GM23338 (cell line): ENCODE results near the gene GCM1. TPM values are rescaled to one million over a fixed set of nuclear protein-coding genes. Genes with fewer than 3 reads are reported as not detected.

ENCODE experiments used
- ATAC-seq: fragments of 200-7000 bp; cut with Tn5 transposase; 3 replicates; pipeline ENCODE4 v1.9.1; 2020
- DNase-seq: peaks from one replicate; pipeline ENCODE4 v3.0.0-alpha.2; 2015; ENCODE audit warnings: low spot score
- H2AFZ ChIP-seq: fragments of 200-600 bp; sonication (generic); 2 replicates; pipeline ENCODE4 v1.8.0; 2016; ENCODE audit warnings: antibody characterized with exemption, mild to moderate bottlenecking, moderate library complexity
- H3F3A ChIP-seq: fragments of 200-600 bp; sonication (generic); replicated peaks from 2 replicates; pipeline ENCODE4 v1.8.0; 2017; ENCODE audit warnings: antibody characterized with exemption, mixed run types, low read depth
- H3K27ac ChIP-seq: fragments of 200-600 bp; sonication (generic); 2 replicates; pipeline ENCODE4 v1.6.1; 2016; ENCODE audit warnings: low read depth
- H3K27me3 ChIP-seq: fragments of 200-600 bp; sonication (generic); 2 replicates; pipeline ENCODE4 v1.8.0; 2016; ENCODE audit warnings: mild to moderate bottlenecking, mixed run types, moderate library complexity; ENCODE audit not compliant: insufficient read depth
- H3K36me3 ChIP-seq: fragments of 200-600 bp; sonication (generic); 2 replicates; pipeline ENCODE4 v1.8.0; 2016; ENCODE audit warnings: mild to moderate bottlenecking; ENCODE audit not compliant: insufficient read depth
- H3K4me1 ChIP-seq: fragments of 200-600 bp; sonication (generic); 2 replicates; pipeline ENCODE4 v1.8.0; 2016; ENCODE audit warnings: mild to moderate bottlenecking, moderate library complexity; ENCODE audit not compliant: insufficient read depth
- H3K4me2 ChIP-seq: fragments of 200-600 bp; sonication (generic); 2 replicates; pipeline ENCODE4 v1.7.1; 2017; ENCODE audit warnings: mixed run types
- H3K4me3 ChIP-seq: fragments of 200-600 bp; sonication (generic); 2 replicates; pipeline ENCODE4 v1.6.1; 2016; ENCODE audit warnings: mixed run types
- H3K79me2 ChIP-seq: fragments of 200-600 bp; sonication (generic); replicated peaks from 2 replicates; pipeline ENCODE4 v1.8.0; 2017; ENCODE audit warnings: mild to moderate bottlenecking; ENCODE audit not compliant: insufficient read depth
- H3K9me2 ChIP-seq: fragments of 200-600 bp; sonication (generic); 2 replicates; pipeline ENCODE4 v1.8.0; 2017; ENCODE audit not compliant: insufficient read depth
- H4K20me1 ChIP-seq: fragments of 200-600 bp; sonication (generic); replicated peaks from 2 replicates; pipeline ENCODE4 v1.8.0; 2017; ENCODE audit warnings: mild to moderate bottlenecking; ENCODE audit not compliant: insufficient read depth
- H3K27ac Mint-ChIP-seq: 2 replicates; pipeline ENCODE4 v1.8.0; 2020; ENCODE audit warnings: inconsistent platforms, mild to moderate bottlenecking, moderate library complexity, mixed read lengths
- H3K27me3 Mint-ChIP-seq: 3 replicates; pipeline ENCODE4 v1.8.0; 2022; ENCODE audit warnings: low read depth, mild to moderate bottlenecking, moderate library complexity, mixed read lengths, inconsistent platforms; ENCODE audit not compliant: insufficient read depth, poor library complexity
- H3K36me3 Mint-ChIP-seq: 3 replicates; pipeline ENCODE4 v1.8.0; 2021; ENCODE audit warnings: low read depth, mild to moderate bottlenecking, inconsistent platforms, moderate library complexity, mixed read lengths
- H3K4me1 Mint-ChIP-seq: 3 replicates; pipeline ENCODE4 v1.8.0; 2020; ENCODE audit warnings: mild to moderate bottlenecking, inconsistent platforms, mixed read lengths
- H3K4me3 Mint-ChIP-seq: 3 replicates; pipeline ENCODE4 v1.8.0; 2021; ENCODE audit warnings: moderate library complexity, mild to moderate bottlenecking, inconsistent platforms, mixed read lengths
- H3K9me3 Mint-ChIP-seq: 3 replicates; pipeline ENCODE4 v1.8.0; 2020; ENCODE audit warnings: moderate library complexity, mild to moderate bottlenecking, inconsistent platforms, mixed read lengths
- NANOG ChIP-seq: IDR thresholded peaks from 2 replicates; pipeline ENCODE4 v1.6.1; 2016; ENCODE audit warnings: antibody characterized with exemption, borderline replicate concordance
- POLR2AphosphoS5 ChIP-seq: IDR thresholded peaks from 2 replicates; pipeline ENCODE4 v1.6.1; 2016; ENCODE audit warnings: antibody characterized with exemption, low read depth
- ZNF331 ChIP-seq: fragments of 250-450 bp; sonication (Bioruptor Pico); IDR thresholded peaks from 2 replicates; pipeline ENCODE4 v1.5.0; 2020; ENCODE audit warnings: low read depth, mild to moderate bottlenecking, moderate library complexity
- polyA plus RNA-seq: library from polyadenylated mRNA; unstranded; fragments of >200 nt; fragmentation: Nextera tagmentation; extraction: Ambion mirVana; gene quantifications from 2 replicates; pipeline ENCODE4 v1.2.1, GENCODE V29; 2016
- total RNA-seq: library from RNA; depleted of rRNA; stranded (reverse); fragments of >200 nt; shearing (Covaris generic); gene quantifications from 2 replicates; pipeline ENCODE4 v1.2.3, GENCODE V29; 2014
- TF ChIP-seq, protein P1 (sequence below): IDR thresholded peaks from 2 replicates; pipeline ENCODE4 v1.6.1; 2016; ENCODE audit warnings: antibody characterized with exemption
- TF ChIP-seq, protein P2 (sequence below): fragments of 250-450 bp; sonication (Bioruptor Pico); IDR thresholded peaks from 2 replicates; pipeline ENCODE4 v1.5.0; 2020; ENCODE audit warnings: mild to moderate bottlenecking, moderate library complexity
- TF ChIP-seq, protein P3 (sequence below), 2 experiments: fragments of 200-600 bp in 1 of 2; sonication (generic) in 1 of 2; conservative IDR thresholded peaks; 2 replicates each; pipeline versions ENCODE4 v1.5.1 to v1.6.1; 2016 to 2017; ENCODE audit warnings: antibody characterized with exemption in 2 of 2, low read depth in 2 of 2, mild to moderate bottlenecking in 2 of 2, moderate library complexity in 1 of 2

Gene GCM1
- total and polyA plus RNA-seq, 2 experiments from 2014 or later = not detected

DNA sequence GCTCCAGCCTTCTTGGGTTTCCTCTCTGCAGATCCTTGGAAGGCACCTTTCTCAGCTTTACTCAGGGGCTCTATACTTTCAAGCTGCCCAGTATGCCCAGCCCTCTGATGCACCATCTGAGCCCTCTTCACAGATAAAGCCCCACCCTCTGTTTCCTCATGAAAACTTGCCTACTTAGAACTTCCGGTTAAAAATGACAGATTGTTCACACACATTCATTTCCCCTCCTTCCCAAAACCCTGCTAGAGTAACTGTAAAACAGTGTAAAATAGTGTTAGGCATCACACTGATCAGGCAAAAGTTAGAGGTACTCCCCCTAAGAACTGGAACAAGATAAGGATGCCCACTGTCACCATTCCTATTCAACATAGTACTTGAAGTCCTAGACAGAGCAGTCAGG is 14.0 kb upstream of the GCM1 start:
- H3F3A ChIP-seq = no peaks in the 10 kb centered on the region
- no peaks in the 10 kb centered on the region for H4K20me1 ChIP-seq
- no peaks in the 10 kb centered on the region for H3K9me2 ChIP-seq
- no peaks in the 10 kb centered on the region for H3K79me2 ChIP-seq
- Mint-ChIP-seq H3K27ac (no peak overlapping the region), H3K4me3 (no peak overlapping the region), H3K36me3 (no peaks in the 10 kb centered on the region), H3K4me1 (no peaks in the 10 kb centered on the region), H3K27me3 (peaks cover 3% of the 10 kb centered on the region), H3K9me3 (peaks cover 4% of the 10 kb centered on the region; the same call in 1 of the 3 replicates)
- DNase-seq = no peak
- ATAC-seq = no peak
- no peak overlapping the region for H3K27ac ChIP-seq
- peak overlapping the region; percentile 43; the same call in 1 of the 2 replicates for H2AFZ ChIP-seq
- TF ChIP-seq NANOG (no peak), ZNF331 (CRISPR knock-in tag) (no peak)
- TF ChIP-seq, protein P1, sequence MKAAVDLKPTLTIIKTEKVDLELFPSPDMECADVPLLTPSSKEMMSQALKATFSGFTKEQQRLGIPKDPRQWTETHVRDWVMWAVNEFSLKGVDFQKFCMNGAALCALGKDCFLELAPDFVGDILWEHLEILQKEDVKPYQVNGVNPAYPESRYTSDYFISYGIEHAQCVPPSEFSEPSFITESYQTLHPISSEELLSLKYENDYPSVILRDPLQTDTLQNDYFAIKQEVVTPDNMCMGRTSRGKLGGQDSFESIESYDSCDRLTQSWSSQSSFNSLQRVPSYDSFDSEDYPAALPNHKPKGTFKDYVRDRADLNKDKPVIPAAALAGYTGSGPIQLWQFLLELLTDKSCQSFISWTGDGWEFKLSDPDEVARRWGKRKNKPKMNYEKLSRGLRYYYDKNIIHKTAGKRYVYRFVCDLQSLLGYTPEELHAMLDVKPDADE = no peak
- TF ChIP-seq, protein P2, sequence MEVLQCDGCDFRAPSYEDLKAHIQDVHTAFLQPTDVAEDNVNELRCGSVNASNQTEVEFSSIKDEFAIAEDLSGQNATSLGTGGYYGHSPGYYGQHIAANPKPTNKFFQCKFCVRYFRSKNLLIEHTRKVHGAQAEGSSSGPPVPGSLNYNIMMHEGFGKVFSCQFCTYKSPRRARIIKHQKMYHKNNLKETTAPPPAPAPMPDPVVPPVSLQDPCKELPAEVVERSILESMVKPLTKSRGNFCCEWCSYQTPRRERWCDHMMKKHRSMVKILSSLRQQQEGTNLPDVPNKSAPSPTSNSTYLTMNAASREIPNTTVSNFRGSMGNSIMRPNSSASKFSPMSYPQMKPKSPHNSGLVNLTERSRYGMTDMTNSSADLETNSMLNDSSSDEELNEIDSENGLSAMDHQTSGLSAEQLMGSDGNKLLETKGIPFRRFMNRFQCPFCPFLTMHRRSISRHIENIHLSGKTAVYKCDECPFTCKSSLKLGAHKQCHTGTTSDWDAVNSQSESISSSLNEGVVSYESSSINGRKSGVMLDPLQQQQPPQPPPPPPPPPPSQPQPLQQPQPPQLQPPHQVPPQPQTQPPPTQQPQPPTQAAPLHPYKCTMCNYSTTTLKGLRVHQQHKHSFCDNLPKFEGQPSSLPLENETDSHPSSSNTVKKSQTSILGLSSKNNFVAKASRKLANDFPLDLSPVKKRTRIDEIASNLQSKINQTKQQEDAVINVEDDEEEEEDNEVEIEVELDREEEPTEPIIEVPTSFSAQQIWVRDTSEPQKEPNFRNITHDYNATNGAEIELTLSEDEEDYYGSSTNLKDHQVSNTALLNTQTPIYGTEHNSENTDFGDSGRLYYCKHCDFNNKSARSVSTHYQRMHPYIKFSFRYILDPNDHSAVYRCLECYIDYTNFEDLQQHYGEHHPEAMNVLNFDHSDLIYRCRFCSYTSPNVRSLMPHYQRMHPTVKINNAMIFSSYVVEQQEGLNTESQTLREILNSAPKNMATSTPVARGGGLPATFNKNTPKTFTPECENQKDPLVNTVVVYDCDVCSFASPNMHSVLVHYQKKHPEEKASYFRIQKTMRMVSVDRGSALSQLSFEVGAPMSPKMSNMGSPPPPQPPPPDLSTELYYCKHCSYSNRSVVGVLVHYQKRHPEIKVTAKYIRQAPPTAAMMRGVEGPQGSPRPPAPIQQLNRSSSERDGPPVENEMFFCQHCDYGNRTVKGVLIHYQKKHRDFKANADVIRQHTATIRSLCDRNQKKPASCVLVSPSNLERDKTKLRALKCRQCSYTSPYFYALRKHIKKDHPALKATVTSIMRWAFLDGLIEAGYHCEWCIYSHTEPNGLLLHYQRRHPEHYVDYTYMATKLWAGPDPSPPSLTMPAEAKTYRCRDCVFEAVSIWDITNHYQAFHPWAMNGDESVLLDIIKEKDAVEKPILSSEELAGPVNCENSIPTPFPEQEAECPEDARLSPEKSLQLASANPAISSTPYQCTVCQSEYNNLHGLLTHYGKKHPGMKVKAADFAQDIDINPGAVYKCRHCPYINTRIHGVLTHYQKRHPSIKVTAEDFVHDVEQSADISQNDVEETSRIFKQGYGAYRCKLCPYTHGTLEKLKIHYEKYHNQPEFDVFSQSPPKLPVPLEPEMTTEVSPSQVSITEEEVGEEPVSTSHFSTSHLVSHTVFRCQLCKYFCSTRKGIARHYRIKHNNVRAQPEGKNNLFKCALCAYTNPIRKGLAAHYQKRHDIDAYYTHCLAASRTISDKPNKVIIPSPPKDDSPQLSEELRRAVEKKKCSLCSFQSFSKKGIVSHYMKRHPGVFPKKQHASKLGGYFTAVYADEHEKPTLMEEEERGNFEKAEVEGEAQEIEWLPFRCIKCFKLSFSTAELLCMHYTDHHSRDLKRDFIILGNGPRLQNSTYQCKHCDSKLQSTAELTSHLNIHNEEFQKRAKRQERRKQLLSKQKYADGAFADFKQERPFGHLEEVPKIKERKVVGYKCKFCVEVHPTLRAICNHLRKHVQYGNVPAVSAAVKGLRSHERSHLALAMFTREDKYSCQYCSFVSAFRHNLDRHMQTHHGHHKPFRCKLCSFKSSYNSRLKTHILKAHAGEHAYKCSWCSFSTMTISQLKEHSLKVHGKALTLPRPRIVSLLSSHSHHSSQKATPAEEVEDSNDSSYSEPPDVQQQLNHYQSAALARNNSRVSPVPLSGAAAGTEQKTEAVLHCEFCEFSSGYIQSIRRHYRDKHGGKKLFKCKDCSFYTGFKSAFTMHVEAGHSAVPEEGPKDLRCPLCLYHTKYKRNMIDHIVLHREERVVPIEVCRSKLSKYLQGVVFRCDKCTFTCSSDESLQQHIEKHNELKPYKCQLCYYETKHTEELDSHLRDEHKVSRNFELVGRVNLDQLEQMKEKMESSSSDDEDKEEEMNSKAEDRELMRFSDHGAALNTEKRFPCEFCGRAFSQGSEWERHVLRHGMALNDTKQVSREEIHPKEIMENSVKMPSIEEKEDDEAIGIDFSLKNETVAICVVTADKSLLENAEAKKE (CRISPR knock-in tag) = no peak
- H3K36me3 ChIP-seq = no peaks in the 10 kb centered on the region
- H3K4me2 ChIP-seq = no peak overlapping the region
- no peaks in the 10 kb centered on the region for H3K27me3 ChIP-seq
- no peak overlapping the region for H3K4me3 ChIP-seq
- no peaks in the 10 kb centered on the region for H3K4me1 ChIP-seq

DNA sequence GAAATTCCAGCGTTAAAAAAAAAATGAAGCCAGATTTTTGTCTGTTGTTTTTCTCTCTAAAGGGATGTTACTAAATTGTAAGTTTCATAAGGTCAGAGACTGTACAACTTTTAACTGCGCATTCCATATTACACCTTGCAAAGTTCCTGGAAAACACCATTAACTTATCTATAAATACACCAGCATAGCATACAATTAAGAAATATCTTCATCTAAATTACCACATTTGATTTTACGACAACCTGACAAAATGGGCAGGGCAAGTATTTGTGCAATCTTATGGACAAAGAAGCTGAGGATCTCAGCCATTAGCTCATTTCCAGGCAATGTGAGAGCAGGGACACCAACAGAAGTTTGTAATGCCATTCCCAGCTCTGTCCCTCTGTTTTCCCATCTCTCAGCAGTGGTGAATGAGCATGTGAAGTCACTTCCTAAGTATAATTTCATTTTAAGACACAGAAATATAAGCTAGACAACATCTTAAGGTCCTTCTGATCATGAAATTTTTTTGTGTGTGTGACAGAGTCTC is 12.9 kb upstream of the GCM1 start:
- no peak overlapping the region for H3K4me2 ChIP-seq
- no peak overlapping the region for H2AFZ ChIP-seq
- no peak for DNase-seq
- TF ChIP-seq, protein P3, sequence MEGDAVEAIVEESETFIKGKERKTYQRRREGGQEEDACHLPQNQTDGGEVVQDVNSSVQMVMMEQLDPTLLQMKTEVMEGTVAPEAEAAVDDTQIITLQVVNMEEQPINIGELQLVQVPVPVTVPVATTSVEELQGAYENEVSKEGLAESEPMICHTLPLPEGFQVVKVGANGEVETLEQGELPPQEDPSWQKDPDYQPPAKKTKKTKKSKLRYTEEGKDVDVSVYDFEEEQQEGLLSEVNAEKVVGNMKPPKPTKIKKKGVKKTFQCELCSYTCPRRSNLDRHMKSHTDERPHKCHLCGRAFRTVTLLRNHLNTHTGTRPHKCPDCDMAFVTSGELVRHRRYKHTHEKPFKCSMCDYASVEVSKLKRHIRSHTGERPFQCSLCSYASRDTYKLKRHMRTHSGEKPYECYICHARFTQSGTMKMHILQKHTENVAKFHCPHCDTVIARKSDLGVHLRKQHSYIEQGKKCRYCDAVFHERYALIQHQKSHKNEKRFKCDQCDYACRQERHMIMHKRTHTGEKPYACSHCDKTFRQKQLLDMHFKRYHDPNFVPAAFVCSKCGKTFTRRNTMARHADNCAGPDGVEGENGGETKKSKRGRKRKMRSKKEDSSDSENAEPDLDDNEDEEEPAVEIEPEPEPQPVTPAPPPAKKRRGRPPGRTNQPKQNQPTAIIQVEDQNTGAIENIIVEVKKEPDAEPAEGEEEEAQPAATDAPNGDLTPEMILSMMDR (conservative IDR thresholded peaks at IDR 0.05; ENCODE audit: low read depth in 2 of 2) = no peak
- TF ChIP-seq, protein P1 = no peak
- TF ChIP-seq POLR2AphosphoS5 = no peak

More for the DNA sequence above, 12.9 kb upstream of the GCM1 start:
- no peak for ATAC-seq
- Mint-ChIP-seq H3K27me3 (peaks cover 3% of the 10 kb centered on the region), H3K9me3 (peaks cover 4% of the 10 kb centered on the region; the same call in 1 of the 3 replicates), H3K4me1 (no peaks in the 10 kb centered on the region), H3K27ac (no peak overlapping the region), H3K36me3 (no peaks in the 10 kb centered on the region), H3K4me3 (no peak overlapping the region)
- H3K9me2 ChIP-seq = no peaks in the 10 kb centered on the region
- H3K36me3 ChIP-seq = no peaks in the 10 kb centered on the region
- no peaks in the 10 kb centered on the region for H3K79me2 ChIP-seq
- H4K20me1 ChIP-seq = no peaks in the 10 kb centered on the region
- H3K27me3 ChIP-seq = no peaks in the 10 kb centered on the region
- no peak overlapping the region for H3K27ac ChIP-seq
- no peaks in the 10 kb centered on the region for H3F3A ChIP-seq
- no peak overlapping the region for H3K4me3 ChIP-seq
- no peaks in the 10 kb centered on the region for H3K4me1 ChIP-seq
